Measurements from ENCODE around the gene AGAP1. TPM values are rescaled to one million over a fixed set of nuclear protein-coding genes. Genes with fewer than 3 reads are reported as not detected.

AGAP1 gene
- total RNA-seq, 2 experiments from 2014 or later, result 2.2 TPM

- Mint-ChIP-seq H3K9me3 (ENCODE audit: low read depth) (peaks cover 2% of the 10 kb centered on the region), H3K4me3 (no peak overlapping the region), H3K36me3 (ENCODE audit: low read depth) (no peaks in the 10 kb centered on the region), H3K27me3 (peaks cover 21% of the 10 kb centered on the region), H3K27ac (no peak overlapping the region), H3K4me1 (no peaks in the 10 kb centered on the region)
- no peak for ATAC-seq
- POLR2A ChIA-PET, result no interaction called here
- intact Hi-C loops (cut with DNase I, micrococcal nuclease), result no loop called here
- no peak for DNase-seq
- CTCF ChIA-PET, result interaction anchor here (0.6 kb wide), 1 partner anchor 74 kb away, joined by 3 read pairs; no protein-coding TSS in a partner anchor
Measured at GRCh38 chr2:236143811-236144210, 650.0 kb downstream of the AGAP1 start.

GRCh38 chr2:236146436-236146835 lies 652.6 kb downstream of the AGAP1 start:
- DNase-seq, result no peak
- H3K27ac Mint-ChIP-seq, result no peak overlapping the region
- intact Hi-C loops (cut with DNase I, micrococcal nuclease), result no loop called here
- peaks cover 2% of the 10 kb centered on the region for H3K9me3 Mint-ChIP-seq (ENCODE audit: low read depth)
- H3K4me3 Mint-ChIP-seq, result no peak overlapping the region
- ChIA-PET CTCF (no interaction called here), POLR2A (no interaction called here)
- peaks cover 19% of the 10 kb centered on the region for H3K27me3 Mint-ChIP-seq
- H3K4me1 Mint-ChIP-seq, result no peaks in the 10 kb centered on the region
- no peaks in the 10 kb centered on the region for H3K36me3 Mint-ChIP-seq (ENCODE audit: low read depth)
- ATAC-seq, result no peak

- no peak overlapping the region for H3K4me3 Mint-ChIP-seq
- H3K27me3 Mint-ChIP-seq, result peaks cover 28% of the 10 kb centered on the region
- H3K9me3 Mint-ChIP-seq (ENCODE audit: low read depth), result peaks cover 6% of the 10 kb centered on the region
- H3K27ac Mint-ChIP-seq, result no peak overlapping the region
- DNase-seq (no peak), ATAC-seq (no peak)
- H3K36me3 Mint-ChIP-seq (ENCODE audit: low read depth), result no peaks in the 10 kb centered on the region
- H3K4me1 Mint-ChIP-seq, result no peaks in the 10 kb centered on the region
- POLR2A ChIA-PET, result no interaction called here
- intact Hi-C loops (cut with DNase I, micrococcal nuclease), result no loop called here
- CTCF ChIA-PET, result no interaction called here
Measured at GRCh38 chr2:236155406-236155805, 661.6 kb downstream of the AGAP1 start.

- no peak for DNase-seq
- peaks cover 30% of the 10 kb centered on the region for H3K27me3 Mint-ChIP-seq
- H3K27ac Mint-ChIP-seq, result no peak overlapping the region
- POLR2A ChIA-PET, result no interaction called here
- H3K9me3 Mint-ChIP-seq (ENCODE audit: low read depth), result peaks cover 4% of the 10 kb centered on the region
- no peak overlapping the region for H3K4me3 Mint-ChIP-seq
- CTCF ChIA-PET, result interaction anchor here (0.8 kb wide), 1 partner anchor 219 kb away, joined by 3 read pairs; no protein-coding TSS in a partner anchor
- intact Hi-C loops (cut with DNase I, micrococcal nuclease), result no loop called here
- H3K36me3 Mint-ChIP-seq (ENCODE audit: low read depth), result no peaks in the 10 kb centered on the region
- H3K4me1 Mint-ChIP-seq, result no peaks in the 10 kb centered on the region
- no peak for ATAC-seq
Measured at GRCh38 chr2:236156095-236156859, 662.4 kb downstream of the AGAP1 start.

GRCh38 chr2:236156860-236157194 lies 663.0 kb downstream of the AGAP1 start:
- H3K4me1 Mint-ChIP-seq, result no peaks in the 10 kb centered on the region
- no peak overlapping the region for H3K4me3 Mint-ChIP-seq
- H3K9me3 Mint-ChIP-seq (ENCODE audit: low read depth), result peaks cover 4% of the 10 kb centered on the region
- H3K27ac Mint-ChIP-seq, result no peak overlapping the region
- DNase-seq (no peak), ATAC-seq (no peak)
- H3K27me3 Mint-ChIP-seq, result peaks cover 34% of the 10 kb centered on the region
- intact Hi-C loops (cut with DNase I, micrococcal nuclease), result no loop called here
- H3K36me3 Mint-ChIP-seq (ENCODE audit: low read depth), result no peaks in the 10 kb centered on the region
- CTCF ChIA-PET, result no interaction called here
- POLR2A ChIA-PET, result no interaction called here

GRCh38 chr2:236157366-236157765 lies 663.5 kb downstream of the AGAP1 start:
- ATAC-seq (no peak), DNase-seq (no peak)
- peaks cover 38% of the 10 kb centered on the region for H3K27me3 Mint-ChIP-seq
- POLR2A ChIA-PET, result no interaction called here
- no peaks in the 10 kb centered on the region for H3K4me1 Mint-ChIP-seq
- H3K36me3 Mint-ChIP-seq (ENCODE audit: low read depth), result no peaks in the 10 kb centered on the region
- H3K9me3 Mint-ChIP-seq (ENCODE audit: low read depth), result peaks cover 4% of the 10 kb centered on the region
- intact Hi-C loops (cut with DNase I, micrococcal nuclease), result no loop called here
- H3K27ac Mint-ChIP-seq, result no peak overlapping the region
- H3K4me3 Mint-ChIP-seq, result no peak overlapping the region
- CTCF ChIA-PET, result no interaction called here

- Mint-ChIP-seq H3K4me1 (no peaks in the 10 kb centered on the region), H3K36me3 (ENCODE audit: low read depth) (no peaks in the 10 kb centered on the region), H3K27ac (no peak overlapping the region), H3K4me3 (no peak overlapping the region), H3K9me3 (ENCODE audit: low read depth) (peaks cover 4% of the 10 kb centered on the region), H3K27me3 (peaks cover 43% of the 10 kb centered on the region)
- ChIA-PET CTCF (no interaction called here), POLR2A (no interaction called here)
- ATAC-seq (no peak), DNase-seq (no peak)
- intact Hi-C loops (cut with DNase I, micrococcal nuclease), result no loop called here
Measured at GRCh38 chr2:236157815-236158498, 664.1 kb downstream of the AGAP1 start.

- no peak overlapping the region for H3K27ac Mint-ChIP-seq
Measured at GRCh38 chr2:236158969-236159777, 665.3 kb downstream of the AGAP1 start.

GRCh38 chr2:236159778-236160170 lies 665.9 kb downstream of the AGAP1 start:
- Mint-ChIP-seq H3K27ac (no peak overlapping the region), H3K27me3 (peaks cover 38% of the 10 kb centered on the region), H3K36me3 (ENCODE audit: low read depth) (no peaks in the 10 kb centered on the region), H3K9me3 (ENCODE audit: low read depth) (no peaks in the 10 kb centered on the region), H3K4me1 (peaks cover 2% of the 10 kb centered on the region), H3K4me3 (no peak overlapping the region)
- intact Hi-C loops (cut with DNase I, micrococcal nuclease), result loop anchor here in 1 of 2 experiments (10.0 kb wide), 1 partner anchor 485 kb away; no protein-coding TSS in a partner anchor
- DNase-seq (no peak), ATAC-seq (no peak)
- POLR2A ChIA-PET, result no interaction called here
- CTCF ChIA-PET, result no interaction called here

More at GRCh38 chr2:236158969-236159777, 665.3 kb downstream of the AGAP1 start:
- H3K9me3 Mint-ChIP-seq (ENCODE audit: low read depth), result peaks cover 3% of the 10 kb centered on the region
- ATAC-seq, result no peak
- POLR2A ChIA-PET, result no interaction called here
- intact Hi-C loops (cut with DNase I, micrococcal nuclease), result no loop called here
- peaks cover 41% of the 10 kb centered on the region for H3K27me3 Mint-ChIP-seq
- DNase-seq, result no peak
- H3K4me3 Mint-ChIP-seq, result no peak overlapping the region
- no peaks in the 10 kb centered on the region for H3K4me1 Mint-ChIP-seq
- H3K36me3 Mint-ChIP-seq (ENCODE audit: low read depth), result no peaks in the 10 kb centered on the region
- CTCF ChIA-PET, result no interaction called here

- no peaks in the 10 kb centered on the region for H3K36me3 Mint-ChIP-seq (ENCODE audit: low read depth)
- no peaks in the 10 kb centered on the region for H3K9me3 Mint-ChIP-seq (ENCODE audit: low read depth)
- peaks cover 43% of the 10 kb centered on the region for H3K27me3 Mint-ChIP-seq
- intact Hi-C loops (cut with DNase I, micrococcal nuclease), result loop anchor here in 1 of 2 experiments (10.0 kb wide), 1 partner anchor 486 kb away; no protein-coding TSS in a partner anchor
- no peak for DNase-seq
- H3K4me1 Mint-ChIP-seq, result peaks cover 3% of the 10 kb centered on the region
- ChIA-PET CTCF (no interaction called here), POLR2A (no interaction called here)
- no peak for ATAC-seq
- no peak overlapping the region for H3K4me3 Mint-ChIP-seq
- no peak overlapping the region for H3K27ac Mint-ChIP-seq
Measured at GRCh38 chr2:236160366-236161081, 666.7 kb downstream of the AGAP1 start.

- DNase-seq (no peak), ATAC-seq (no peak)
- ChIA-PET CTCF (interaction anchor here (2.4 kb wide), 1 partner anchor 16 kb away, joined by 9 read pairs; no protein-coding TSS in a partner anchor), POLR2A (no interaction called here)
- Mint-ChIP-seq H3K27me3 (peaks cover 47% of the 10 kb centered on the region), H3K4me1 (peaks cover 3% of the 10 kb centered on the region), H3K9me3 (ENCODE audit: low read depth) (no peaks in the 10 kb centered on the region), H3K36me3 (ENCODE audit: low read depth) (no peaks in the 10 kb centered on the region), H3K27ac (no peak overlapping the region), H3K4me3 (no peak overlapping the region)
- intact Hi-C loops (cut with DNase I, micrococcal nuclease), result loop anchor here in 1 of 2 experiments (10.0 kb wide), 1 partner anchor 486 kb away; no protein-coding TSS in a partner anchor
Measured at GRCh38 chr2:236161082-236161462, 667.2 kb downstream of the AGAP1 start.
